IMR-90 (cell line): ENCODE measurements around the gene DDX20. TPM values are rescaled to one million over a fixed set of nuclear protein-coding genes. Genes with fewer than 3 reads are reported as not detected.
A peak's percentile ranks its signal among the peaks of the same experiment; 100 is the strongest.

Experiments used
- ATAC-seq: fragments of 200-7000 bp; cut with Tn5 transposase; 2 replicates; pipeline ENCODE4 v1.9.1; 2020; ENCODE audit warnings: low read depth, mild to moderate bottlenecking, moderate library complexity
- BruUV-seq: library from RNA; stranded (reverse); fragments of 400-500 nt; replicated peaks from 2 replicates; lab custom pipeline; 2021; lab: Mats Ljungman, UMichigan
- CTCF ChIA-PET: fragments of 300-600 bp; formaldehyde crosslinking; extraction: SDS; loops from one replicate; lab custom pipeline; 2021; ENCODE audit warnings: antibody characterized with exemption; lab: Yijun Ruan, JAX
- POLR2A ChIA-PET: fragments of 300-600 bp; sonication (Branson Sonifier 250); formaldehyde crosslinking; loops from one replicate; lab custom pipeline; 2022; ENCODE audit warnings: antibody characterized with exemption; ENCODE audit not compliant: unreplicated experiment; lab: Charles Lee
- DNase-seq: peaks from one replicate; pipeline ENCODE4 v3.0.0; 2013
- H2AFZ ChIP-seq: replicated peaks from 2 replicates; pipeline ENCODE3; 2013; ENCODE audit warnings: low read length, mild to moderate bottlenecking; ENCODE audit not compliant: poor library complexity
- H2AK5ac ChIP-seq: 2 replicates; pipeline ENCODE4 v1.6.1; 2013; ENCODE audit warnings: low read depth, low read length, inconsistent platforms
- H2AK9ac ChIP-seq: replicated peaks from 2 replicates; pipeline ENCODE3; 2013; ENCODE audit warnings: mild to moderate bottlenecking, low read depth, low read length, moderate library complexity; ENCODE audit not compliant: poor library complexity
- H2BK120ac ChIP-seq: 2 replicates; pipeline ENCODE4 v1.6.1; 2013; ENCODE audit warnings: low read depth, low read length, inconsistent platforms
- H2BK15ac ChIP-seq: 3 replicates; pipeline ENCODE4 v1.6.1; 2013; ENCODE audit warnings: low read depth, low read length, inconsistent platforms
- H2BK20ac ChIP-seq: 2 replicates; pipeline ENCODE4 v1.6.1; 2013; ENCODE audit warnings: low read depth, mild to moderate bottlenecking, inconsistent platforms, low read length, moderate library complexity
- H2BK5ac ChIP-seq: 2 replicates; pipeline ENCODE4 v1.6.1; 2013; ENCODE audit warnings: mild to moderate bottlenecking, low read depth, low read length, inconsistent platforms; ENCODE audit not compliant: poor library complexity, severe bottlenecking
- H3K14ac ChIP-seq: replicated peaks from 2 replicates; pipeline ENCODE4 v1.6.1; 2013; ENCODE audit warnings: low read depth, low read length, inconsistent platforms
- H3K18ac ChIP-seq: 2 replicates; pipeline ENCODE4 v1.6.1; 2013; ENCODE audit warnings: low read depth, low read length, control low read depth
- H3K23ac ChIP-seq: 2 replicates; pipeline ENCODE4 v1.6.1; 2013; ENCODE audit warnings: low read depth, low read length, inconsistent platforms
- H3K27ac ChIP-seq: 2 replicates; pipeline ENCODE4 v1.5.1; 2013; ENCODE audit warnings: mild to moderate bottlenecking, control low read depth, low read length; ENCODE audit not compliant: insufficient read depth
- H3K27me3 ChIP-seq: 2 replicates; pipeline ENCODE4 v1.6.1; 2013; ENCODE audit warnings: low read length; ENCODE audit not compliant: control insufficient read depth, insufficient read depth
- H3K36me3 ChIP-seq: 2 replicates; pipeline ENCODE4 v1.6.1; 2013; ENCODE audit warnings: low read length, mixed read lengths; ENCODE audit not compliant: control insufficient read depth, insufficient read depth
- H3K4ac ChIP-seq: 2 replicates; pipeline ENCODE4 v1.6.1; 2013; ENCODE audit warnings: low read depth, low read length, inconsistent platforms
- H3K4me1 ChIP-seq: 2 replicates; pipeline ENCODE4 v1.6.1; 2013; ENCODE audit warnings: low read length, mixed read lengths; ENCODE audit not compliant: control insufficient read depth, insufficient read depth
- H3K4me2 ChIP-seq: 2 replicates; pipeline ENCODE4 v1.6.1; 2013; ENCODE audit warnings: low read depth, mild to moderate bottlenecking, control low read depth, low read length, moderate library complexity
- H3K4me3 ChIP-seq: 2 replicates; pipeline ENCODE4 v1.5.1; 2013; ENCODE audit warnings: low read depth, mild to moderate bottlenecking, control low read depth, low read length, moderate library complexity; ENCODE audit not compliant: insufficient read depth
- H3K56ac ChIP-seq: 2 replicates; pipeline ENCODE4 v1.6.1; 2013; ENCODE audit warnings: low read length, inconsistent platforms; ENCODE audit not compliant: insufficient read depth; ENCODE audit errors: extremely low read depth
- H3K79me1 ChIP-seq, 2 experiments: 2 replicates each; pipeline ENCODE4 v1.6.1; 2013; ENCODE audit warnings: low read length in 2 of 2, inconsistent platforms in 1 of 2, low read depth in 1 of 2
- H3K9ac ChIP-seq: 2 replicates; pipeline ENCODE4 v1.6.1; 2013; ENCODE audit warnings: low read depth, low read length, control low read depth
- H3K9me1 ChIP-seq: 2 replicates; pipeline ENCODE4 v1.6.1; 2013; ENCODE audit warnings: low read length, inconsistent platforms; ENCODE audit not compliant: insufficient read depth
- H3K9me3 ChIP-seq: 2 replicates; pipeline ENCODE4 v1.6.1; 2013; ENCODE audit warnings: low read length; ENCODE audit not compliant: control insufficient read depth, insufficient read depth
- H4K20me1 ChIP-seq: 2 replicates; pipeline ENCODE4 v1.6.1; 2013; ENCODE audit warnings: low read length, inconsistent platforms; ENCODE audit not compliant: insufficient read depth
- H4K5ac ChIP-seq: 2 replicates; pipeline ENCODE4 v1.6.1; 2013; ENCODE audit warnings: mild to moderate bottlenecking, low read depth, low read length, control low read depth
- H4K8ac ChIP-seq, 2 experiments: 2 replicates each; pipeline ENCODE4 v1.6.1; 2013; ENCODE audit warnings: low read depth in 2 of 2, low read length in 2 of 2, control low read depth in 1 of 2, inconsistent platforms in 1 of 2
- H4K91ac ChIP-seq: 2 replicates; pipeline ENCODE4 v1.6.1; 2013; ENCODE audit warnings: low read depth, low read length, inconsistent platforms; ENCODE audit not compliant: insufficient read depth
- BHLHE40 ChIP-seq: fragments of 150-350 bp; IDR thresholded peaks from 2 replicates; pipeline ENCODE4 v1.6.1; 2016; ENCODE audit warnings: mild to moderate bottlenecking, low read depth, low read length
- CEBPB ChIP-seq: IDR thresholded peaks from 2 replicates; pipeline ENCODE4 v1.6.1; 2012; ENCODE audit warnings: low read depth, low read length, improper control_type of control experiment
- CHD1 ChIP-seq: IDR thresholded peaks from 2 replicates; pipeline ENCODE4 v1.6.1; 2012; ENCODE audit warnings: low read depth, low read length, improper control_type of control experiment
- FOS ChIP-seq: fragments of 150-350 bp; IDR thresholded peaks from 2 replicates; pipeline ENCODE4 v1.6.1; 2016; ENCODE audit warnings: low read depth, low read length
- MAFK ChIP-seq: IDR thresholded peaks from 2 replicates; pipeline ENCODE4 v1.6.1; 2012; ENCODE audit warnings: low read depth, low read length, improper control_type of control experiment
- MAZ ChIP-seq: IDR thresholded peaks from 2 replicates; pipeline ENCODE4 v1.6.1; 2012; ENCODE audit warnings: low read depth, mild to moderate bottlenecking, low read length, improper control_type of control experiment, moderate library complexity, borderline replicate concordance
- POLR2A ChIP-seq: IDR thresholded peaks from 2 replicates; pipeline ENCODE4 v1.6.1; 2012; ENCODE audit warnings: mild to moderate bottlenecking, low read depth, low read length
- RCOR1 ChIP-seq: IDR thresholded peaks from 2 replicates; pipeline ENCODE4 v1.6.1; 2012; ENCODE audit warnings: mild to moderate bottlenecking, low read length, improper control_type of control experiment; ENCODE audit not compliant: insufficient replicate concordance
- RFX5 ChIP-seq: IDR thresholded peaks from 2 replicates; pipeline ENCODE4 v1.8.0; 2012; ENCODE audit warnings: low read depth, mild to moderate bottlenecking, low read length, moderate library complexity
- SMC3 ChIP-seq: fragments of 150-350 bp; IDR thresholded peaks from 2 replicates; pipeline ENCODE4 v1.6.1; 2016; ENCODE audit warnings: low read depth, mild to moderate bottlenecking, antibody characterized with exemption, low read length, moderate library complexity
- WGBS, 2 experiments: methylation state at CpG; one replicate each; pipeline versions ENCODE4 v1.1.5 to v1.1.7; 2013; ENCODE audit warnings: missing lambda C conversion rate in 2 of 2; ENCODE audit not compliant: insufficient read length in 1 of 2; ENCODE audit errors: extremely low coverage in 2 of 2; 5-methylcytosine and 5-hydroxymethylcytosine counted together
- dilution Hi-C: fragments of 300-500 bp; cut with HindIII; formaldehyde crosslinking; loops from one replicate; pipeline ENCODE4 v1.14.3; 2018; ENCODE audit warnings: low sequenced_read_pairs; ENCODE audit not compliant: unreplicated experiment
- in situ Hi-C: fragments of 300-500 bp; cut with MboI; formaldehyde crosslinking; loops from 3 replicates; pipeline ENCODE4 v1.14.3; 2019; ENCODE audit warnings: low sequenced_read_pairs, inconsistent platforms, mixed read lengths
- intact Hi-C: fragments of 100-400 bp; cut with micrococcal nuclease; formaldehyde crosslinking; loops from 2 replicates; pipeline ENCODE4 v1.10.0; 2022
- polyA plus RNA-seq, 3 experiments: library from polyadenylated mRNA; depleted of rRNA; stranded (reverse); fragments of >200 nt; gene quantifications; 2 replicates each; pipeline ENCODE4 v1.2.3, GENCODE V29; 2012; ENCODE audit warnings: low replicate concordance in 1 of 3
- total RNA-seq: library from RNA; depleted of rRNA; stranded (reverse); fragments of >200 nt; gene quantifications from 2 replicates; pipeline ENCODE4 v1.2.3, GENCODE V29; 2012
- TF ChIP-seq, protein P1 (sequence below): fragments of 150-350 bp; IDR thresholded peaks from 2 replicates; pipeline ENCODE4 v1.6.1; 2017; ENCODE audit warnings: mild to moderate bottlenecking, antibody characterized with exemption, low read length, low read depth
- TF ChIP-seq, protein P2 (sequence below): fragments of 150-350 bp; IDR thresholded peaks from 2 replicates; pipeline ENCODE4 v1.6.1; 2016; ENCODE audit warnings: low read depth, mild to moderate bottlenecking, low read length, moderate library complexity, borderline replicate concordance
- TF ChIP-seq, protein P3 (sequence below): conservative IDR thresholded peaks from 2 replicates; pipeline ENCODE4 v1.5.1; 2012; ENCODE audit warnings: mild to moderate bottlenecking, low read depth, low read length, improper control_type of control experiment

The DDX20 gene
- total and polyA plus RNA-seq, 2 of the 4 experiments (the other 2 are of a cell fraction) = 5.7 to 10.9 TPM

DNA sequence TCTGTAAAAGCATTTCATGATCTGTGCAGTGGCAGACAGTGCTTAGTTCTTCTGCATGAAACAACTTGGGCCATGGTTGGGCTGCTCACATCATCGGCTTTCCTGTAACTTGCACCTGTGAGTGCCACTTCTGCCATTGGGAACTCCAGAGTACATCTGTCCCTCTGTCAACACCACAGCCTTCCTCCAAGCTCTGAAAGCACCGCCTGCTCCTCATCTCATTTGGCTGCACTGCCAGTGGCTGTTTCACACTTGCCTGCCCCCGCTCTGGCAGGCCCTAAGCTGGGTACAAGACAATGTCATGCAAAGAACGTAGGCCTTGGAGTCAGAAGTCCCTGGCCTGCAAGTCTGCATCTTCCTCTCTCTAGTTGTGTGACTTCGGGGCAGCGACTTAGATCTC, 46.4 kb downstream of the DDX20 start:
- Histone ChIP-seq H4K91ac (no peak overlapping the region), H3K27me3 (peaks cover 29% of the 10 kb centered on the region), H3K4me2 (no peak overlapping the region), H3K9ac (no peak overlapping the region), H2BK5ac (no peak overlapping the region), H3K23ac (no peak overlapping the region), H3K56ac (no peak overlapping the region), H4K20me1 (no peaks in the 10 kb centered on the region), H3K14ac (no peak overlapping the region), H3K79me1 (no peaks in the 10 kb centered on the region), H3K9me3 (no peaks in the 10 kb centered on the region), H2BK15ac (no peak overlapping the region), H3K4me1 (no peaks in the 10 kb centered on the region), H4K8ac (no peak overlapping the region), H3K36me3 (no peaks in the 10 kb centered on the region), H2AK5ac (no peak overlapping the region), H2BK120ac (no peak overlapping the region), H3K4me3 (no peak overlapping the region), H3K18ac (no peak overlapping the region), H2AFZ (peak overlapping the region; percentile 14), H3K9me1 (no peaks in the 10 kb centered on the region), H4K5ac (no peak overlapping the region), H2AK9ac (no peak overlapping the region), H3K27ac (no peak overlapping the region), H3K4ac (no peak overlapping the region), H2BK20ac (no peak overlapping the region)
- no peak for ATAC-seq
- WGBS, 2 experiments = 50% methylated on average over 1 of the region's 6 CpGs; no CpG with 5 or more reads in 1 of the 2 experiments
- dilution Hi-C loops = no loop called here
- ChIA-PET CTCF (no interaction called here), POLR2A (interaction anchor here (0.6 kb wide), 2 partner anchors 12 to 557 kb away, joined by 3 read pairs; no protein-coding TSS in a partner anchor)
- DNase-seq = no peak
- intact Hi-C loops = no loop called here
- TF ChIP-seq BHLHE40 = no peak
- TF ChIP-seq, protein P1, sequence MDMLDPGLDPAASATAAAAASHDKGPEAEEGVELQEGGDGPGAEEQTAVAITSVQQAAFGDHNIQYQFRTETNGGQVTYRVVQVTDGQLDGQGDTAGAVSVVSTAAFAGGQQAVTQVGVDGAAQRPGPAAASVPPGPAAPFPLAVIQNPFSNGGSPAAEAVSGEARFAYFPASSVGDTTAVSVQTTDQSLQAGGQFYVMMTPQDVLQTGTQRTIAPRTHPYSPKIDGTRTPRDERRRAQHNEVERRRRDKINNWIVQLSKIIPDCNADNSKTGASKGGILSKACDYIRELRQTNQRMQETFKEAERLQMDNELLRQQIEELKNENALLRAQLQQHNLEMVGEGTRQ = no peak
- no peak for TF ChIP-seq POLR2A
- TF ChIP-seq RCOR1 = no peak
- TF ChIP-seq FOS = no peak
- TF ChIP-seq, protein P2, sequence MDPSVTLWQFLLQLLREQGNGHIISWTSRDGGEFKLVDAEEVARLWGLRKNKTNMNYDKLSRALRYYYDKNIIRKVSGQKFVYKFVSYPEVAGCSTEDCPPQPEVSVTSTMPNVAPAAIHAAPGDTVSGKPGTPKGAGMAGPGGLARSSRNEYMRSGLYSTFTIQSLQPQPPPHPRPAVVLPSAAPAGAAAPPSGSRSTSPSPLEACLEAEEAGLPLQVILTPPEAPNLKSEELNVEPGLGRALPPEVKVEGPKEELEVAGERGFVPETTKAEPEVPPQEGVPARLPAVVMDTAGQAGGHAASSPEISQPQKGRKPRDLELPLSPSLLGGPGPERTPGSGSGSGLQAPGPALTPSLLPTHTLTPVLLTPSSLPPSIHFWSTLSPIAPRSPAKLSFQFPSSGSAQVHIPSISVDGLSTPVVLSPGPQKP = no peak
- no peak for TF ChIP-seq MAFK
- no peak for TF ChIP-seq SMC3
- TF ChIP-seq, protein P3, sequence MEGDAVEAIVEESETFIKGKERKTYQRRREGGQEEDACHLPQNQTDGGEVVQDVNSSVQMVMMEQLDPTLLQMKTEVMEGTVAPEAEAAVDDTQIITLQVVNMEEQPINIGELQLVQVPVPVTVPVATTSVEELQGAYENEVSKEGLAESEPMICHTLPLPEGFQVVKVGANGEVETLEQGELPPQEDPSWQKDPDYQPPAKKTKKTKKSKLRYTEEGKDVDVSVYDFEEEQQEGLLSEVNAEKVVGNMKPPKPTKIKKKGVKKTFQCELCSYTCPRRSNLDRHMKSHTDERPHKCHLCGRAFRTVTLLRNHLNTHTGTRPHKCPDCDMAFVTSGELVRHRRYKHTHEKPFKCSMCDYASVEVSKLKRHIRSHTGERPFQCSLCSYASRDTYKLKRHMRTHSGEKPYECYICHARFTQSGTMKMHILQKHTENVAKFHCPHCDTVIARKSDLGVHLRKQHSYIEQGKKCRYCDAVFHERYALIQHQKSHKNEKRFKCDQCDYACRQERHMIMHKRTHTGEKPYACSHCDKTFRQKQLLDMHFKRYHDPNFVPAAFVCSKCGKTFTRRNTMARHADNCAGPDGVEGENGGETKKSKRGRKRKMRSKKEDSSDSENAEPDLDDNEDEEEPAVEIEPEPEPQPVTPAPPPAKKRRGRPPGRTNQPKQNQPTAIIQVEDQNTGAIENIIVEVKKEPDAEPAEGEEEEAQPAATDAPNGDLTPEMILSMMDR = no peak
- TF ChIP-seq RFX5 = no peak
- TF ChIP-seq MAZ = no peak
- TF ChIP-seq CEBPB = no peak
- no peak for TF ChIP-seq CHD1
- in situ Hi-C loops = no loop called here
- BruUV-seq = no TSS peak
